Thymus (tissue), 2 donors: ENCODE data around the gene ZSCAN10. TPM values are rescaled to one million over a fixed set of nuclear protein-coding genes. Genes with fewer than 3 reads are reported as not detected.

Experiments used
- polyA plus RNA-seq: library from polyadenylated mRNA; stranded (reverse); fragments of 200-250 nt; gene quantifications from one replicate; pipeline ENCODE4 v1.2.3, GENCODE V29; 2013
- total RNA-seq: library from RNA; stranded (reverse); fragments of 120-200 nt; gene quantifications from one replicate; pipeline ENCODE4 v1.2.4, GENCODE V29; 2013
- donor health status: healthy.

Gene ZSCAN10
- total and polyA plus RNA-seq, 2 donors: 0.05 to 0.11 TPM

Other genes starting within 250 kb of the ZSCAN10 start
- gene PRSS22, start 241.1 kb downstream of the ZSCAN10 start, total RNA-seq: 0.42 TPM
- gene PRSS22, start 241.1 kb downstream of the ZSCAN10 start, polyA plus RNA-seq: 4.1 TPM
- 37.4 TPM for gene FLYWCH2, start 216.1 kb downstream of the ZSCAN10 start, total RNA-seq
- 34.5 TPM for gene FLYWCH2, start 216.1 kb downstream of the ZSCAN10 start, polyA plus RNA-seq
- gene FLYWCH1, start 187.4 kb downstream of the ZSCAN10 start, total RNA-seq: 9.6 TPM
- 34.1 TPM for gene FLYWCH1, start 187.4 kb downstream of the ZSCAN10 start, polyA plus RNA-seq
- 18.2 TPM for gene KREMEN2, start 135.0 kb downstream of the ZSCAN10 start, total RNA-seq
- 3.1 TPM for gene KREMEN2, start 135.0 kb downstream of the ZSCAN10 start, polyA plus RNA-seq
- 11.2 TPM for gene PAQR4, start 129.9 kb downstream of the ZSCAN10 start, total RNA-seq
- gene PAQR4, start 129.9 kb downstream of the ZSCAN10 start, polyA plus RNA-seq: 9.5 TPM
- 16.5 TPM for gene PKMYT1, start 118.8 kb downstream of the ZSCAN10 start, total RNA-seq
- gene PKMYT1, start 118.8 kb downstream of the ZSCAN10 start, polyA plus RNA-seq: 5.3 TPM
- 0.19 TPM for gene CLDN9, start 86.4 kb downstream of the ZSCAN10 start, total RNA-seq
- 0.98 TPM for gene CLDN9, start 86.4 kb downstream of the ZSCAN10 start, polyA plus RNA-seq
- 0.28 TPM for gene CLDN6, start 81.1 kb downstream of the ZSCAN10 start, total RNA-seq
- gene CLDN6, start 81.1 kb downstream of the ZSCAN10 start, polyA plus RNA-seq: 0.48 TPM
- 5.1 TPM for gene TNFRSF12A, start 78.9 kb downstream of the ZSCAN10 start, total RNA-seq
- 46.9 TPM for gene TNFRSF12A, start 78.9 kb downstream of the ZSCAN10 start, polyA plus RNA-seq
- 19.0 TPM for gene HCFC1R1, start 75.4 kb downstream of the ZSCAN10 start, total RNA-seq
- 56.0 TPM for gene HCFC1R1, start 75.4 kb downstream of the ZSCAN10 start, polyA plus RNA-seq
- 37.6 TPM for gene THOC6, start 75.3 kb downstream of the ZSCAN10 start, total RNA-seq
- gene THOC6, start 75.3 kb downstream of the ZSCAN10 start, polyA plus RNA-seq: 36.8 TPM
- 0.38 TPM for gene BICDL2, start 62.4 kb downstream of the ZSCAN10 start, total RNA-seq
- gene BICDL2, start 62.4 kb downstream of the ZSCAN10 start, polyA plus RNA-seq: 6.0 TPM
- gene MMP25, start 52.7 kb downstream of the ZSCAN10 start, total RNA-seq: 0.80 TPM
- gene MMP25, start 52.7 kb downstream of the ZSCAN10 start, polyA plus RNA-seq: 2.9 TPM
- gene IL32, start 33.7 kb downstream of the ZSCAN10 start, total RNA-seq: 175 TPM
- 343 TPM for gene IL32, start 33.7 kb downstream of the ZSCAN10 start, polyA plus RNA-seq
- 4.6 TPM for gene ZNF205, start 13.3 kb upstream of the ZSCAN10 start, total RNA-seq
- gene ZNF205, start 13.3 kb upstream of the ZSCAN10 start, polyA plus RNA-seq: 9.3 TPM
- gene ZNF213, start 35.7 kb upstream of the ZSCAN10 start, total RNA-seq: 1.5 TPM
- gene ZNF213, start 35.7 kb upstream of the ZSCAN10 start, polyA plus RNA-seq: 5.2 TPM
- not detected for gene OR1F1, start 88.9 kb upstream of the ZSCAN10 start, total RNA-seq
- gene OR1F1, start 88.9 kb upstream of the ZSCAN10 start, polyA plus RNA-seq: 0.02 TPM
- gene ZNF200, start 135.9 kb upstream of the ZSCAN10 start, total RNA-seq: 8.6 TPM
- 10.0 TPM for gene ZNF200, start 135.9 kb upstream of the ZSCAN10 start, polyA plus RNA-seq
- 0.52 TPM for gene MEFV, start 157.3 kb upstream of the ZSCAN10 start, total RNA-seq
- gene MEFV, start 157.3 kb upstream of the ZSCAN10 start, polyA plus RNA-seq: 0.80 TPM
- 30.2 TPM for gene ZNF263, start 184.2 kb upstream of the ZSCAN10 start, total RNA-seq
- gene ZNF263, start 184.2 kb upstream of the ZSCAN10 start, polyA plus RNA-seq: 26.3 TPM
- 6.4 TPM for gene TIGD7, start 206.1 kb upstream of the ZSCAN10 start, total RNA-seq
- 9.8 TPM for gene TIGD7, start 206.1 kb upstream of the ZSCAN10 start, polyA plus RNA-seq
- gene ZNF75A, start 206.2 kb upstream of the ZSCAN10 start, total RNA-seq: 25.9 TPM
- gene ZNF75A, start 206.2 kb upstream of the ZSCAN10 start, polyA plus RNA-seq: 44.7 TPM